A549 (cell line): ENCODE results near the gene KANSL1.

Experiments used
- CHD2 ChIP-seq: fragments of 150-350 bp; IDR thresholded peaks from 2 replicates; pipeline ENCODE4 v1.6.1; 2014; ENCODE audit warnings: low read length; ENCODE audit not compliant: partially characterized antibody
- CTCF ChIP-seq: fragments of >200 bp; sonication (Bioruptor Twin); formaldehyde crosslinking; IDR thresholded peaks from 3 replicates; pipeline ENCODE4 v1.5.1; 2016
- GATA3 ChIP-seq: IDR thresholded peaks from 2 replicates; pipeline ENCODE4 v1.6.1; 2012; ENCODE audit warnings: borderline replicate concordance
- KDM1A ChIP-seq: fragments of 200-600 bp; sonication (generic); IDR thresholded peaks from 2 replicates; pipeline ENCODE4 v1.6.1; 2016; ENCODE audit warnings: low read depth, mild to moderate bottlenecking
- MAX ChIP-seq: IDR thresholded peaks from 2 replicates; pipeline ENCODE4 v1.6.1; 2012
- MYC ChIP-seq: IDR thresholded peaks from 2 replicates; pipeline ENCODE4 v1.6.1; 2012; ENCODE audit warnings: mild to moderate bottlenecking, inconsistent platforms, low read length, improper control_type of control experiment, borderline replicate concordance
- NR3C1 ChIP-seq: fragments of >200 bp; sonication (Bioruptor Twin); formaldehyde crosslinking; IDR thresholded peaks from 3 replicates; pipeline ENCODE4 v1.6.1; 2017
- PHF8 ChIP-seq: fragments of 200-600 bp; sonication (generic); IDR thresholded peaks from 2 replicates; pipeline ENCODE4 v1.6.1; 2016; ENCODE audit warnings: low read depth, mild to moderate bottlenecking, antibody characterized with exemption, moderate library complexity, borderline replicate concordance
- POLR2A ChIP-seq: IDR thresholded peaks from 2 replicates; pipeline ENCODE4 v1.6.1; 2012; ENCODE audit warnings: mild to moderate bottlenecking, low read length
- REST ChIP-seq: fragments of 200-600 bp; sonication (generic); IDR thresholded peaks from 2 replicates; pipeline ENCODE4 v1.6.1; 2016; ENCODE audit warnings: antibody characterized with exemption, mild to moderate bottlenecking, moderate library complexity
- RNF2 ChIP-seq: fragments of 200-600 bp; sonication (generic); IDR thresholded peaks from 2 replicates; pipeline ENCODE4 v1.6.1; 2016; ENCODE audit warnings: low read depth, mild to moderate bottlenecking, antibody characterized with exemption, moderate library complexity, borderline replicate concordance
- SMC3 ChIP-seq: fragments of >200 bp; sonication (Bioruptor Twin); formaldehyde crosslinking; IDR thresholded peaks from 3 replicates; pipeline ENCODE4 v1.6.1; 2018; ENCODE audit warnings: inconsistent platforms
- ZNF302 ChIP-seq: fragments of 250-450 bp; sonication (Bioruptor Pico); IDR thresholded peaks from 2 replicates; pipeline ENCODE4 v1.9.0; 2021; ENCODE audit warnings: inconsistent platforms, mild to moderate bottlenecking, moderate library complexity

- TF ChIP-seq POLR2A (no peak), CHD2 (no peak), CTCF (no peak), RNF2 (no peak), REST (no peak), NR3C1 (no peak), PHF8 (no peak), ZNF302 (no peak), GATA3 (no peak), SMC3 (no peak), MYC (no peak), KDM1A (no peak), MAX (no peak)
These were observed 167.6 kb downstream of the KANSL1 start for GRCh38 chr17:46025510-46026165.
